PFSK-1 (cell line): ENCODE measurements around the gene SLC51A.

ENCODE experiments used
- FOXP2 ChIP-seq: optimal IDR thresholded peaks from 2 replicates; pipeline ENCODE3; 2011; ENCODE audit warnings: borderline replicate concordance, control low read depth, inconsistent platforms; ENCODE audit not compliant: insufficient read depth; ENCODE audit errors: extremely low read length, extremely low read depth
- POLR2AphosphoS5 ChIP-seq: IDR thresholded peaks from 2 replicates; pipeline ENCODE4 v1.6.1; 2012; ENCODE audit warnings: low read depth, mild to moderate bottlenecking, control low read depth, low read length, moderate library complexity
- REST ChIP-seq, 2 experiments: IDR thresholded peaks; 2 replicates each; pipeline versions ENCODE4 v1.6.1 to v1.8.0; 2011 to 2012; ENCODE audit warnings: low read depth in 2 of 2, low read length in 2 of 2, control low read depth in 1 of 2, inconsistent platforms in 1 of 2, mild to moderate bottlenecking in 1 of 2, moderate library complexity in 1 of 2; ENCODE audit not compliant: insufficient read depth in 1 of 2
- SIN3A ChIP-seq: IDR thresholded peaks from 2 replicates; pipeline ENCODE4 v1.6.1; 2012; ENCODE audit warnings: mild to moderate bottlenecking, low read length, moderate library complexity, borderline replicate concordance; ENCODE audit not compliant: insufficient read depth
- TAF1 ChIP-seq: IDR thresholded peaks from 2 replicates; pipeline ENCODE4 v1.6.1; 2012; ENCODE audit warnings: low read length, control low read depth, borderline replicate concordance; ENCODE audit not compliant: insufficient read depth

SLC51A gene

GRCh38 chr3:196193133-196193735 lies 23.1 kb upstream of the SLC51A start:
- TF ChIP-seq REST (IDR thresholded peaks at IDR 0.05; ENCODE audit: insufficient read depth in 1 of 2, low read depth in 2 of 2, low read length in 2 of 2), result no peak
- no peak for TF ChIP-seq TAF1
- TF ChIP-seq FOXP2, result no peak
- TF ChIP-seq POLR2AphosphoS5, result no peak
- TF ChIP-seq SIN3A, result no peak

GRCh38 chr3:196193736-196194541 lies 22.4 kb upstream of the SLC51A start:
- TF ChIP-seq POLR2AphosphoS5 (no peak), FOXP2 (no peak), REST (IDR thresholded peaks at IDR 0.05; ENCODE audit: insufficient read depth in 1 of 2, low read depth in 2 of 2, low read length in 2 of 2) (no peak), SIN3A (no peak), TAF1 (no peak)

- TF ChIP-seq TAF1 (no peak), FOXP2 (no peak), REST (IDR thresholded peaks at IDR 0.05; ENCODE audit: insufficient read depth in 1 of 2, low read depth in 2 of 2, low read length in 2 of 2) (no peak), SIN3A (no peak), POLR2AphosphoS5 (no peak)
Observed at GRCh38 chr3:196194542-196194915, 21.8 kb upstream of the SLC51A start.

GRCh38 chr3:196195664-196196265 lies 20.6 kb upstream of the SLC51A start:
- TF ChIP-seq SIN3A (no peak), FOXP2 (no peak), POLR2AphosphoS5 (no peak), TAF1 (no peak), REST (IDR thresholded peaks at IDR 0.05; ENCODE audit: insufficient read depth in 1 of 2, low read depth in 2 of 2, low read length in 2 of 2) (no peak)
